Measurements from ENCODE around the gene VPS37C. TPM values are rescaled to one million over a fixed set of nuclear protein-coding genes. Genes with fewer than 3 reads are reported as not detected.

The VPS37C gene
- total RNA-seq, 1 experiment from 2014 or later, result 36.3 TPM

- no peak for TF ChIP-seq CTCF (IDR thresholded peaks at IDR 0.05; ENCODE audit: insufficient read depth in 1 of 2, low read depth in 1 of 2, low read length in 1 of 2, severe bottlenecking in 1 of 2, unreplicated experiment in 1 of 2)
- Mint-ChIP-seq H3K4me3 (ENCODE audit: unreplicated experiment) (peak overlapping the region; percentile 50), H3K9me3 (ENCODE audit: unreplicated experiment) (peaks cover 31% of the 10 kb centered on the region), H3K27ac (ENCODE audit: unreplicated experiment) (peak overlapping the region; percentile 84), H3K4me1 (ENCODE audit: low read depth, unreplicated experiment) (peaks cover 74% of the 10 kb centered on the region), H3K36me3 (ENCODE audit: insufficient read depth, unreplicated experiment) (peaks cover 50% of the 10 kb centered on the region), H3K27me3 (ENCODE audit: insufficient read depth, unreplicated experiment) (no peaks in the 10 kb centered on the region)
- POLR2A ChIA-PET, result no interaction called here
- H3K36me3 ChIP-seq (ENCODE audit: control insufficient read depth, insufficient read depth, low read length), result no peaks in the 10 kb centered on the region
- CTCF ChIA-PET, result no interaction called here
- H3K9me3 ChIP-seq, result peaks cover 14% of the 10 kb centered on the region
- H3K4me1 ChIP-seq, result peaks cover 79% of the 10 kb centered on the region
- DNase-seq, result no peak
- BruUV-seq (replicated peaks), result no TSS peak
- no peaks in the 10 kb centered on the region for H3K27me3 ChIP-seq (replicated peaks; ENCODE audit: control insufficient read depth, insufficient read depth, low read length)
- no peak overlapping the region for H3K4me3 ChIP-seq (ENCODE audit: low read depth, low read length)
- intact Hi-C loops (cut with micrococcal nuclease; ENCODE audit: unreplicated experiment), result no loop called here
These were observed 5.9 kb downstream of the VPS37C start for GRCh38 chr11:61155312-61155711.

DNA sequence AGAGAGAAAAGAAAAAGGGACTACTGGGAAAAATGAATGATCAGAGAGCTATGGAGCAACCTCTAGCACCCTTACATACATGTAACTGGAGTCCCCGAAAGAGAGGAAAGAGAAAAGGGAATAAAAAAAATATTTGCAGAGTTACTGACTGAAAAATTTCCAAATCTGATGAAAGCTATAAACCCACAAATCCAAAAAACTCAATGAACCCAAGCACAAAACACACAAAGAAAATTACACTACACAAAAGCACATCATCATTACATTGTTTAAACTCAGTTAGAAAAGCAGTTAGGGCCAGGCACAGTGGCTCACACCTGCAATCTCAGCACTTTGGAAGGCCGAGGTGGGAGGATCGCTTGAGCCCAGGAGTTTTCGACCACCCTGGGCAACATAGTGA lies 6.7 kb downstream of the VPS37C start:
- BruUV-seq (replicated peaks), result no TSS peak
- peaks cover 54% of the 10 kb centered on the region for H3K36me3 Mint-ChIP-seq (ENCODE audit: insufficient read depth, unreplicated experiment)
- no peaks in the 10 kb centered on the region for H3K27me3 Mint-ChIP-seq (ENCODE audit: insufficient read depth, unreplicated experiment)
- H3K4me1 ChIP-seq, result peaks cover 81% of the 10 kb centered on the region
- no peak for TF ChIP-seq CTCF (IDR thresholded peaks at IDR 0.05; ENCODE audit: insufficient read depth in 1 of 2, low read depth in 1 of 2, low read length in 1 of 2, severe bottlenecking in 1 of 2, unreplicated experiment in 1 of 2)
- peak overlapping the region; percentile 84 for H3K27ac Mint-ChIP-seq (ENCODE audit: unreplicated experiment)
- peaks cover 31% of the 10 kb centered on the region for H3K9me3 Mint-ChIP-seq (ENCODE audit: unreplicated experiment)
- H3K36me3 ChIP-seq (ENCODE audit: control insufficient read depth, insufficient read depth, low read length), result no peaks in the 10 kb centered on the region
- POLR2A ChIA-PET, result no interaction called here
- DNase-seq, result no peak
- intact Hi-C loops (cut with micrococcal nuclease; ENCODE audit: unreplicated experiment), result no loop called here
- CTCF ChIA-PET, result no interaction called here
- H3K4me1 Mint-ChIP-seq (ENCODE audit: low read depth, unreplicated experiment), result peaks cover 82% of the 10 kb centered on the region
- H3K4me3 ChIP-seq (ENCODE audit: low read depth, low read length), result no peak overlapping the region
- H3K9me3 ChIP-seq, result peaks cover 14% of the 10 kb centered on the region
- no peaks in the 10 kb centered on the region for H3K27me3 ChIP-seq (replicated peaks; ENCODE audit: control insufficient read depth, insufficient read depth, low read length)
- H3K4me3 Mint-ChIP-seq (ENCODE audit: unreplicated experiment), result peak overlapping the region; percentile 50

DNA sequence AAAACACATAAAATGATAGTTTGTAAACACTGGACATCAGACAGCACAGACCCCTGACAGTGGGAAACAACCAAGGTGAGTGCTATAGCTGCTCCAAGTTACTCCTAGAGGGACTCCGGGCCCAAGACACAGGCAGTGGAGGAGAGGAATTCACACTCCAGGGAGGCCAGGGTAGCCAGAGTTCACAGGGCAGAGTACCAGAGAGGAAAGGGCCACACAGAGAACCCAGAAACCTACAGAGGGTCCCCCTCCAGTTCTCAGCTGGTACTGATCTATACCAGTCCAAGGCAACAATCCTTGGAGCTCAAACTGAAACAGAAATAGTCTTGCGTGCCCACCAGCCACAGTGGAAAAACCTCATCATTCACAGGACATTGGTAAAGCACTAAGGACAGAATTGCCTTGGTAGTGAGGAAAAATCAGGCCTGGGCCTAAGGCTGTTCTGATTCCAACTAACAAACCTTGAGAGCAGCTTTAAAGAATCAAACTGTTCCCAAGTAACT lies 7.6 kb downstream of the VPS37C start:
- peaks cover 82% of the 10 kb centered on the region for H3K4me1 ChIP-seq
- no peaks in the 10 kb centered on the region for H3K27me3 ChIP-seq (replicated peaks; ENCODE audit: control insufficient read depth, insufficient read depth, low read length)
- peaks cover 58% of the 10 kb centered on the region for H3K36me3 Mint-ChIP-seq (ENCODE audit: insufficient read depth, unreplicated experiment)
- no peak overlapping the region for H3K4me3 ChIP-seq (ENCODE audit: low read depth, low read length)
- peak overlapping the region; percentile 48 for H3K4me3 Mint-ChIP-seq (ENCODE audit: unreplicated experiment)
- DNase-seq, result no peak
- H3K9me3 Mint-ChIP-seq (ENCODE audit: unreplicated experiment), result peaks cover 31% of the 10 kb centered on the region
- intact Hi-C loops (cut with micrococcal nuclease; ENCODE audit: unreplicated experiment), result no loop called here
- peaks cover 77% of the 10 kb centered on the region for H3K4me1 Mint-ChIP-seq (ENCODE audit: low read depth, unreplicated experiment)
- H3K27ac Mint-ChIP-seq (ENCODE audit: unreplicated experiment), result peak overlapping the region; percentile 84
- TF ChIP-seq CTCF (IDR thresholded peaks at IDR 0.05; ENCODE audit: insufficient read depth in 1 of 2, low read depth in 1 of 2, low read length in 1 of 2, severe bottlenecking in 1 of 2, unreplicated experiment in 1 of 2), result no peak
- CTCF ChIA-PET, result interaction anchor here (0.6 kb wide), 1 partner anchor 207 kb away, joined by 3 read pairs; no protein-coding TSS in a partner anchor
- H3K27me3 Mint-ChIP-seq (ENCODE audit: insufficient read depth, unreplicated experiment), result no peaks in the 10 kb centered on the region
- H3K9me3 ChIP-seq, result peaks cover 14% of the 10 kb centered on the region
- H3K36me3 ChIP-seq (ENCODE audit: control insufficient read depth, insufficient read depth, low read length), result no peaks in the 10 kb centered on the region
- POLR2A ChIA-PET, result no interaction called here
- BruUV-seq (replicated peaks), result TSS peak; percentile 73
